ENCODE results near the gene TTC16. TPM values are rescaled to one million over a fixed set of nuclear protein-coding genes. Genes with fewer than 3 reads are reported as not detected.

Gene TTC16
- polyA plus RNA-seq, 1 donor from 2014 or later: 0.11 TPM

GRCh38 chr9:127682351-127683136, 33.3 kb upstream of the TTC16 start:
- no peaks in the 10 kb centered on the region for H3F3A ChIP-seq (ENCODE audit: insufficient read depth, low read length, poor library complexity, severe bottlenecking)
- H2AFZ ChIP-seq (ENCODE audit: low read depth, low read length): no peak overlapping the region
- no peak overlapping the region for H3K9ac ChIP-seq (ENCODE audit: low read length)
- no peak overlapping the region for H3K4me2 ChIP-seq (ENCODE audit: low read length)
- H3K27me3 ChIP-seq (ENCODE audit: insufficient read depth, low read depth, low read length): no peaks in the 10 kb centered on the region
- no peak overlapping the region for H3K27ac ChIP-seq (ENCODE audit: low read length)
- H3K36me3 ChIP-seq (ENCODE audit: insufficient read depth, low read length): peaks cover 15% of the 10 kb centered on the region
- peaks cover 3% of the 10 kb centered on the region for H4K20me1 ChIP-seq (ENCODE audit: insufficient read depth)
- no peak for TF ChIP-seq EP300 (conservative IDR thresholded peaks at IDR 0.05; ENCODE audit: poor library complexity, severe bottlenecking)
- TF ChIP-seq POLR2AphosphoS5 (IDR thresholded peaks at IDR 0.05): no peak
- no peak for TF ChIP-seq MXI1 (conservative IDR thresholded peaks at IDR 0.05; ENCODE audit: poor library complexity, severe bottlenecking)
- no peak for TF ChIP-seq CTCF (IDR thresholded peaks at IDR 0.05; ENCODE audit: poor library complexity, severe bottlenecking)
- TF ChIP-seq RAD21 (conservative IDR thresholded peaks at IDR 0.05): no peak
- TF ChIP-seq TAF1 (IDR thresholded peaks at IDR 0.05; ENCODE audit: low read depth): no peak
- no peak for TF ChIP-seq REST (IDR thresholded peaks at IDR 0.05; ENCODE audit: borderline replicate concordance)
- TF ChIP-seq SMC3 (conservative IDR thresholded peaks at IDR 0.05; ENCODE audit: poor library complexity): no peak
- TF ChIP-seq EZH2 (IDR thresholded peaks at IDR 0.05; ENCODE audit: borderline replicate concordance, insufficient read depth, low read length, poor library complexity, severe bottlenecking): no peak
- H3K9me3 ChIP-seq (ENCODE audit: low read length): no peaks in the 10 kb centered on the region
- H3K9me2 ChIP-seq (ENCODE audit: insufficient read depth, low read length): no peaks in the 10 kb centered on the region
- H3K79me2 ChIP-seq (replicated peaks; ENCODE audit: insufficient read depth, low read length): no peaks in the 10 kb centered on the region
- H3K4me3 ChIP-seq (ENCODE audit: low read length): no peak overlapping the region

- no peak overlapping the region for H3K4me2 ChIP-seq (ENCODE audit: low read length)
- H3K9ac ChIP-seq (ENCODE audit: low read length): no peak overlapping the region
- H3F3A ChIP-seq (ENCODE audit: insufficient read depth, low read length, poor library complexity, severe bottlenecking): no peaks in the 10 kb centered on the region
- no peaks in the 10 kb centered on the region for H3K9me2 ChIP-seq (ENCODE audit: insufficient read depth, low read length)
- H2AFZ ChIP-seq (ENCODE audit: low read depth, low read length): no peak overlapping the region
- peaks cover 10% of the 10 kb centered on the region for H3K36me3 ChIP-seq (ENCODE audit: insufficient read depth, low read length)
- no peak overlapping the region for H3K27ac ChIP-seq (ENCODE audit: low read length)
- peaks cover 3% of the 10 kb centered on the region for H4K20me1 ChIP-seq (ENCODE audit: insufficient read depth)
- TF ChIP-seq TAF1 (IDR thresholded peaks at IDR 0.05; ENCODE audit: low read depth) (no peak), EZH2 (IDR thresholded peaks at IDR 0.05; ENCODE audit: borderline replicate concordance, insufficient read depth, low read length, poor library complexity, severe bottlenecking) (no peak), CTCF (IDR thresholded peaks at IDR 0.05; ENCODE audit: poor library complexity, severe bottlenecking) (no peak), REST (IDR thresholded peaks at IDR 0.05; ENCODE audit: borderline replicate concordance) (no peak), MXI1 (conservative IDR thresholded peaks at IDR 0.05; ENCODE audit: poor library complexity, severe bottlenecking) (no peak), RAD21 (conservative IDR thresholded peaks at IDR 0.05) (no peak), SMC3 (conservative IDR thresholded peaks at IDR 0.05; ENCODE audit: poor library complexity) (no peak), POLR2AphosphoS5 (IDR thresholded peaks at IDR 0.05) (no peak), EP300 (conservative IDR thresholded peaks at IDR 0.05; ENCODE audit: poor library complexity, severe bottlenecking) (no peak)
- no peaks in the 10 kb centered on the region for H3K27me3 ChIP-seq (ENCODE audit: insufficient read depth, low read depth, low read length)
- no peaks in the 10 kb centered on the region for H3K9me3 ChIP-seq (ENCODE audit: low read length)
- no peaks in the 10 kb centered on the region for H3K79me2 ChIP-seq (replicated peaks; ENCODE audit: insufficient read depth, low read length)
- H3K4me3 ChIP-seq (ENCODE audit: low read length): no peak overlapping the region
These were observed 32.2 kb upstream of the TTC16 start for GRCh38 chr9:127683723-127684122.

All from neural cell (in vitro differentiated cells).